ENCODE results near the gene SULT6B1. TPM values are rescaled to one million over a fixed set of nuclear protein-coding genes. Genes with fewer than 3 reads are reported as not detected.

Gene SULT6B1
- polyA plus RNA-seq, 2 of the 4 experiments (the other 2 are of a cell fraction) = not detected

GRCh38 chr2:37156857-37157714 lies 31.4 kb downstream of the SULT6B1 start, which contains the start of gene EIF2AK2 (continued):
- no peak for TF ChIP-seq RAD21 (conservative IDR thresholded peaks at IDR 0.05 in 1 of 2, IDR thresholded peaks at IDR 0.05 in 1 of 2)
- no peak for TF ChIP-seq CHD4 (IDR thresholded peaks at IDR 0.05; ENCODE audit: borderline replicate concordance)
- peak; percentile 30; the same call in 1 of the 2 replicates for TF ChIP-seq PHF8 (IDR thresholded peaks at IDR 0.05; ENCODE audit: borderline replicate concordance, low read depth)
- TF ChIP-seq REST (IDR thresholded peaks at IDR 0.05) = peak; percentile 90
- no peak for TF ChIP-seq ZNF302 (CRISPR knock-in tag; IDR thresholded peaks at IDR 0.05)
- no peak for TF ChIP-seq RCOR1 (IDR thresholded peaks at IDR 0.05; ENCODE audit: low read depth, low read length)
- TF ChIP-seq RFX5 (IDR thresholded peaks at IDR 0.05) = no peak
- no peak for TF ChIP-seq EP300 (IDR thresholded peaks at IDR 0.05)
- TF ChIP-seq FOXS1 (CRISPR knock-in tag; IDR thresholded peaks at IDR 0.05) = no peak
- TF ChIP-seq NFE2L2 (conservative IDR thresholded peaks at IDR 0.05; ENCODE audit: low read length) = no peak
- TF ChIP-seq FOSL2 (IDR thresholded peaks at IDR 0.05) = no peak
- no peak for TF ChIP-seq FOSL2 (CRISPR knock-in tag; IDR thresholded peaks at IDR 0.05)
- TF ChIP-seq BCL3 (IDR thresholded peaks at IDR 0.05) = 0 out of 3 replicates have a peak, but pooled peaks have one; percentile 57
- TF ChIP-seq ATOH8 (CRISPR knock-in tag; IDR thresholded peaks at IDR 0.05; ENCODE audit: low read depth) = no peak
- TF ChIP-seq EHF (CRISPR knock-in tag; IDR thresholded peaks at IDR 0.05) = no peak
- no peak for TF ChIP-seq NR3C1 (IDR thresholded peaks at IDR 0.05)
- TF ChIP-seq BHLHE40 (IDR thresholded peaks at IDR 0.05; ENCODE audit: low read depth, low read length) = no peak
- TF ChIP-seq KDM5A (IDR thresholded peaks at IDR 0.05) = no peak
- no peak for TF ChIP-seq TP53 (CRISPR knock-in tag; IDR thresholded peaks at IDR 0.05)
- TF ChIP-seq E2F6 (IDR thresholded peaks at IDR 0.05; ENCODE audit: borderline replicate concordance, low read depth) = peak; percentile 90
- TF ChIP-seq HES2 (IDR thresholded peaks at IDR 0.05) = no peak

All from A549 (cell line).